HEK293 (cell line): ENCODE measurements around the gene ELL2.

Experiments used
- CTCF ChIA-PET: fragments of 350-600 bp; formaldehyde crosslinking; extraction: SDS; loops from one replicate; lab custom pipeline; 2021; ENCODE audit warnings: antibody characterized with exemption; lab: Yijun Ruan, JAX
- POLR2A ChIA-PET: fragments of 300-600 bp; formaldehyde crosslinking; extraction: SDS; loops from one replicate; lab custom pipeline; 2020; ENCODE audit warnings: antibody characterized with exemption, inconsistent platforms; lab: Yijun Ruan, JAX
- H3K27ac ChIP-seq: fragments of 200-500 bp; sonication (Bioruptor generic); 2 replicates; pipeline ENCODE4 v1.5.1; 2014; ENCODE audit warnings: low read depth, low read length, control low read depth, inconsistent platforms; ENCODE audit errors: extremely low read depth
- H3K36me3 ChIP-seq, 2 experiments: fragments of 200-500 bp in 1 of 2; sonication (Bioruptor generic) in 1 of 2; 1 replicate in 1 of 2; 2 replicates in 1 of 2; pipeline ENCODE4 v1.5.1; 2014 to 2017; ENCODE audit warnings: inconsistent platforms in 2 of 2, low read length in 2 of 2; ENCODE audit not compliant: control insufficient read depth in 2 of 2, insufficient read depth in 1 of 2
- H3K4me1 ChIP-seq: fragments of 200-500 bp; sonication (Bioruptor generic); 2 replicates; pipeline ENCODE4 v1.5.1; 2014; ENCODE audit warnings: mild to moderate bottlenecking, low read length, inconsistent platforms; ENCODE audit not compliant: control insufficient read depth, insufficient read depth
- H3K4me3 ChIP-seq: 2 replicates; pipeline ENCODE4 v1.5.1; 2011; ENCODE audit warnings: low read depth, mild to moderate bottlenecking, control low read depth, low read length, moderate library complexity
- H3K9me3 ChIP-seq: fragments of 200-500 bp; sonication (Bioruptor generic); 2 replicates; pipeline ENCODE4 v1.5.1; 2014; ENCODE audit warnings: low read depth, low read length, inconsistent platforms; ENCODE audit not compliant: control insufficient read depth, insufficient read depth
- GLIS1 ChIP-seq: fragments of 450-650 bp; formaldehyde crosslinking; IDR thresholded peaks from 2 replicates; pipeline ENCODE4 v1.5.1; 2016; ENCODE audit warnings: missing biosample characterization, missing genetic modification characterization
- KLF8 ChIP-seq: fragments of 450-650 bp; formaldehyde crosslinking; IDR thresholded peaks from 2 replicates; pipeline ENCODE4 v1.5.1; 2016; ENCODE audit warnings: missing biosample characterization, missing genetic modification characterization
- SALL2 ChIP-seq: fragments of 450-650 bp; formaldehyde crosslinking; IDR thresholded peaks from 2 replicates; pipeline ENCODE4 v1.5.0; 2017; ENCODE audit warnings: missing biosample characterization, mild to moderate bottlenecking, missing genetic modification characterization, borderline replicate concordance
- SP3 ChIP-seq: fragments of 450-650 bp; formaldehyde crosslinking; IDR thresholded peaks from 2 replicates; pipeline ENCODE4 v1.5.1; 2016; ENCODE audit warnings: missing biosample characterization, missing genetic modification characterization
- YY1 ChIP-seq: fragments of 450-650 bp; formaldehyde crosslinking; IDR thresholded peaks from 2 replicates; pipeline ENCODE4 v1.5.1; 2018; ENCODE audit warnings: missing biosample characterization, missing genetic modification characterization
- ZBTB17 ChIP-seq: fragments of 450-650 bp; formaldehyde crosslinking; IDR thresholded peaks from 2 replicates; pipeline ENCODE4 v1.5.1; 2016; ENCODE audit warnings: missing biosample characterization, missing genetic modification characterization
- ZBTB21 ChIP-seq: fragments of 450-650 bp; formaldehyde crosslinking; IDR thresholded peaks from 2 replicates; pipeline ENCODE4 v1.5.1; 2017; ENCODE audit warnings: missing biosample characterization, missing genetic modification characterization
- ZFHX2 ChIP-seq: fragments of 450-650 bp; formaldehyde crosslinking; conservative IDR thresholded peaks from 2 replicates; pipeline ENCODE4 v1.5.1; 2016; ENCODE audit warnings: missing biosample characterization, missing genetic modification characterization
- ZNF121 ChIP-seq: fragments of 450-650 bp; formaldehyde crosslinking; IDR thresholded peaks from 2 replicates; pipeline ENCODE4 v1.5.1; 2016; ENCODE audit warnings: missing biosample characterization, missing genetic modification characterization
- ZNF223 ChIP-seq: fragments of 450-650 bp; formaldehyde crosslinking; IDR thresholded peaks from 2 replicates; pipeline ENCODE4 v1.5.1; 2016; ENCODE audit warnings: missing biosample characterization, missing genetic modification characterization
- ZNF391 ChIP-seq: fragments of 450-650 bp; formaldehyde crosslinking; IDR thresholded peaks from 2 replicates; pipeline ENCODE4 v1.5.1; 2016; ENCODE audit warnings: low read depth, missing biosample characterization, missing genetic modification characterization, borderline replicate concordance
- ZNF514 ChIP-seq: fragments of 450-650 bp; formaldehyde crosslinking; IDR thresholded peaks from 2 replicates; pipeline ENCODE4 v1.5.1; 2016; ENCODE audit warnings: missing biosample characterization, missing genetic modification characterization
- ZNF529 ChIP-seq: fragments of 450-650 bp; formaldehyde crosslinking; IDR thresholded peaks from 2 replicates; pipeline ENCODE4 v1.5.1; 2017; ENCODE audit warnings: missing genetic modification characterization, missing biosample characterization; ENCODE audit not compliant: insufficient replicate concordance
- ZNF548 ChIP-seq: fragments of 450-650 bp; formaldehyde crosslinking; IDR thresholded peaks from 2 replicates; pipeline ENCODE4 v1.5.1; 2016; ENCODE audit warnings: missing biosample characterization, missing genetic modification characterization
- ZNF558 ChIP-seq: fragments of 450-650 bp; formaldehyde crosslinking; IDR thresholded peaks from 2 replicates; pipeline ENCODE4 v1.5.1; 2016; ENCODE audit warnings: missing biosample characterization, missing genetic modification characterization
- ZNF585B ChIP-seq: fragments of 450-650 bp; formaldehyde crosslinking; IDR thresholded peaks from 2 replicates; pipeline ENCODE4 v1.5.1; 2016; ENCODE audit warnings: missing biosample characterization, missing genetic modification characterization
- ZNF747 ChIP-seq: fragments of 450-650 bp; formaldehyde crosslinking; IDR thresholded peaks from 2 replicates; pipeline ENCODE4 v1.5.1; 2016; ENCODE audit warnings: missing biosample characterization, missing genetic modification characterization
- TF ChIP-seq, protein P1 (sequence below): fragments of 450-650 bp; formaldehyde crosslinking; IDR thresholded peaks from 2 replicates; pipeline ENCODE4 v1.5.1; 2016; ENCODE audit warnings: missing biosample characterization, missing genetic modification characterization, borderline replicate concordance
- TF ChIP-seq, protein P2 (sequence below): fragments of 450-650 bp; formaldehyde crosslinking; IDR thresholded peaks from 2 replicates; pipeline ENCODE4 v1.5.1; 2017; ENCODE audit warnings: missing biosample characterization, mild to moderate bottlenecking, missing genetic modification characterization, moderate library complexity
- TF ChIP-seq, protein P3 (sequence below): sonication (generic); formaldehyde crosslinking; IDR thresholded peaks from 2 replicates; pipeline ENCODE4 v1.8.1; 2022; ENCODE audit warnings: mild to moderate bottlenecking, moderate library complexity, missing genetic modification reagents
- TF ChIP-seq, protein P4 (sequence below): fragments of 450-650 bp; formaldehyde crosslinking; IDR thresholded peaks from 2 replicates; pipeline ENCODE4 v1.5.1; 2017; ENCODE audit warnings: missing biosample characterization, missing genetic modification characterization
- TF ChIP-seq, protein P5 (sequence below): fragments of 450-650 bp; formaldehyde crosslinking; IDR thresholded peaks from 2 replicates; pipeline ENCODE4 v1.5.1; 2016; ENCODE audit warnings: missing biosample characterization, missing genetic modification characterization
- TF ChIP-seq, protein P6 (sequence below): fragments of 450-650 bp; formaldehyde crosslinking; IDR thresholded peaks from 2 replicates; pipeline ENCODE4 v1.5.1; 2017; ENCODE audit warnings: missing biosample characterization, missing genetic modification characterization

Gene ELL2

DNA sequence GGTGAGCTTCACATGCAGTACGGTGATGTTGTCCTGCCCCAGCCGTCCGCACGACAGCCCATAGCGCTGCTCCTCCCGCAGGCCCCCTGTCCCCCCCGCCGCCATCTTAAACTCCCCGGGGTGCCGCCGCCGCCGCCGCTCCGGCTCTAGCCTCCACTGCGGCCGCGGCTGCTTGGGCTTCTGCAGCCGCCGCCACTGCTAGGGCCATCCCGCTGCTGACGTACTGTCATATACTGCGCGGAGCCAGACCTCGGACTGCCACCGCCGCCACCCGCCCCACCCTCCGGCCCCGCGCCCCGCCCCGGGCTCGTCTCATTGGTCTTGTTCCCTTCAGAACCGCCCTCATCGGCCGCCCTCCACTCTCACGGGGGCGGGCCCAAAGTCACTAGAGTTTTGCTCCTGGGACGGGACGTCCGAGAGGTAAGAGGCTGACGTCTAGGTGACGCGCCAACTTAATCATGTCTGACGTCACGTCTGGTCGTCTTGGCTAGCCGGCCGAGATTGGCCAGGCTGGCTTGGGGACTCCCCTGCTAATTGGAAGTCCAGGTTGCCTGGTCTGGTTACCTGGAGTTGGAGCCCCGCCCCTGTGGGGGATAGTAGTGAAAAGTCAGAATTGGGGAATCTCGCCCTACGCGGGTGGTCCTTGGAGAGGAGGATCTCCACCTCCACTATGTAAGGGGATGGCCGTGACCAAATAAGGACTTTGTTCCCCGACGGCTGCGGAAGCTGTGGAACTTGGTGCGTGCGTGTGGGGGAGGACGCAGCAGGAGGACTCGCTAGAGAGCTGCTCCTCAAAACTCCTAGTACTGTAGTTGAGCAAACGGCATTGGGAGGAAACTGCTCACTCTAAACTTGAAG, at the start of gene ELL2:
TSS of gene ELL2 (minus strand) at position 235 of the 858 bp plus-strand sequence. CDS start at position 105, 130 bp downstream.
- CTCF ChIA-PET: interaction anchor here (0.7 to 1.6 kb wide), 6 partner anchors 27 to 375 kb away, joined by 4 to 6 read pairs (median 4); no protein-coding TSS in a partner anchor
- Histone ChIP-seq H3K27ac (peak within 1 kb of the TSS; percentile 93), H3K4me1 (peaks cover 17% of the 10 kb centered on the region), H3K4me3 (peak within 1 kb of the TSS; percentile 70), H3K36me3 (no peaks in the 10 kb centered on the region), H3K9me3 (no peaks in the 10 kb centered on the region)
- POLR2A ChIA-PET: interaction anchor here (0.6 to 1.1 kb wide), 3 partner anchors 44 to 315 kb away, joined by 3 to 5 read pairs (median 3); partner anchors contain the start of gene RFESD
- TF ChIP-seq SP3 (tag by site-specific recombination) (peak; percentile 87), ZBTB17 (tag by site-specific recombination) (peak; percentile 54; the same call in 1 of the 2 replicates), ZNF223 (tag by site-specific recombination) (no peak), SALL2 (tag by site-specific recombination) (no peak), ZNF747 (tag by site-specific recombination) (no peak), ZNF585B (tag by site-specific recombination) (no peak), ZBTB21 (peak; percentile 100), GLIS1 (tag by site-specific recombination) (peak; percentile 95), ZNF558 (tag by site-specific recombination) (no peak), ZNF548 (tag by site-specific recombination) (no peak), ZFHX2 (peak; percentile 66), ZNF529 (no peak), YY1 (tag by site-specific recombination) (peak; percentile 90; the same call in 1 of the 2 replicates), KLF8 (tag by site-specific recombination) (no peak; the same call in 1 of the 2 replicates), ZNF514 (no peak), ZNF391 (tag by site-specific recombination) (no peak), ZNF121 (tag by site-specific recombination) (0 out of 2 replicates have a peak, but pooled peaks have one; percentile 46)
- TF ChIP-seq, protein P1, sequence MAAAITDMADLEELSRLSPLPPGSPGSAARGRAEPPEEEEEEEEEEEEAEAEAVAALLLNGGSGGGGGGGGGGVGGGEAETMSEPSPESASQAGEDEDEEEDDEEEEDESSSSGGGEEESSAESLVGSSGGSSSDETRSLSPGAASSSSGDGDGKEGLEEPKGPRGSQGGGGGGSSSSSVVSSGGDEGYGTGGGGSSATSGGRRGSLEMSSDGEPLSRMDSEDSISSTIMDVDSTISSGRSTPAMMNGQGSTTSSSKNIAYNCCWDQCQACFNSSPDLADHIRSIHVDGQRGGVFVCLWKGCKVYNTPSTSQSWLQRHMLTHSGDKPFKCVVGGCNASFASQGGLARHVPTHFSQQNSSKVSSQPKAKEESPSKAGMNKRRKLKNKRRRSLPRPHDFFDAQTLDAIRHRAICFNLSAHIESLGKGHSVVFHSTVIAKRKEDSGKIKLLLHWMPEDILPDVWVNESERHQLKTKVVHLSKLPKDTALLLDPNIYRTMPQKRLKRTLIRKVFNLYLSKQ (tag by site-specific recombination): no peak
- TF ChIP-seq, protein P2, sequence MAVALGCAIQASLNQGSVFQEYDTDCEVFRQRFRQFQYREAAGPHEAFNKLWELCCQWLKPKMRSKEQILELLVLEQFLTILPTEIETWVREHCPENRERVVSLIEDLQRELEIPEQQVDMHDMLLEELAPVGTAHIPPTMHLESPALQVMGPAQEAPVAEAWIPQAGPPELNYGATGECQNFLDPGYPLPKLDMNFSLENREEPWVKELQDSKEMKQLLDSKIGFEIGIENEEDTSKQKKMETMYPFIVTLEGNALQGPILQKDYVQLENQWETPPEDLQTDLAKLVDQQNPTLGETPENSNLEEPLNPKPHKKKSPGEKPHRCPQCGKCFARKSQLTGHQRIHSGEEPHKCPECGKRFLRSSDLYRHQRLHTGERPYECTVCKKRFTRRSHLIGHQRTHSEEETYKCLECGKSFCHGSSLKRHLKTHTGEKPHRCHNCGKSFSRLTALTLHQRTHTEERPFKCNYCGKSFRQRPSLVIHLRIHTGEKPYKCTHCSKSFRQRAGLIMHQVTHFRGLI (tag by site-specific recombination): peak; percentile 45
- TF ChIP-seq, protein P3, sequence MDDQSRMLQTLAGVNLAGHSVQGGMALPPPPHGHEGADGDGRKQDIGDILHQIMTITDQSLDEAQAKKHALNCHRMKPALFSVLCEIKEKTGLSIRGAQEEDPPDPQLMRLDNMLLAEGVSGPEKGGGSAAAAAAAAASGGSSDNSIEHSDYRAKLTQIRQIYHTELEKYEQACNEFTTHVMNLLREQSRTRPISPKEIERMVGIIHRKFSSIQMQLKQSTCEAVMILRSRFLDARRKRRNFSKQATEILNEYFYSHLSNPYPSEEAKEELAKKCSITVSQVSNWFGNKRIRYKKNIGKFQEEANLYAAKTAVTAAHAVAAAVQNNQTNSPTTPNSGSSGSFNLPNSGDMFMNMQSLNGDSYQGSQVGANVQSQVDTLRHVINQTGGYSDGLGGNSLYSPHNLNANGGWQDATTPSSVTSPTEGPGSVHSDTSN (CRISPR knock-in tag): 0 out of 2 replicates have a peak, but pooled peaks have one; percentile 16
- TF ChIP-seq, protein P4, sequence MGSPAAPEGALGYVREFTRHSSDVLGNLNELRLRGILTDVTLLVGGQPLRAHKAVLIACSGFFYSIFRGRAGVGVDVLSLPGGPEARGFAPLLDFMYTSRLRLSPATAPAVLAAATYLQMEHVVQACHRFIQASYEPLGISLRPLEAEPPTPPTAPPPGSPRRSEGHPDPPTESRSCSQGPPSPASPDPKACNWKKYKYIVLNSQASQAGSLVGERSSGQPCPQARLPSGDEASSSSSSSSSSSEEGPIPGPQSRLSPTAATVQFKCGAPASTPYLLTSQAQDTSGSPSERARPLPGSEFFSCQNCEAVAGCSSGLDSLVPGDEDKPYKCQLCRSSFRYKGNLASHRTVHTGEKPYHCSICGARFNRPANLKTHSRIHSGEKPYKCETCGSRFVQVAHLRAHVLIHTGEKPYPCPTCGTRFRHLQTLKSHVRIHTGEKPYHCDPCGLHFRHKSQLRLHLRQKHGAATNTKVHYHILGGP: no peak
- TF ChIP-seq, protein P5, sequence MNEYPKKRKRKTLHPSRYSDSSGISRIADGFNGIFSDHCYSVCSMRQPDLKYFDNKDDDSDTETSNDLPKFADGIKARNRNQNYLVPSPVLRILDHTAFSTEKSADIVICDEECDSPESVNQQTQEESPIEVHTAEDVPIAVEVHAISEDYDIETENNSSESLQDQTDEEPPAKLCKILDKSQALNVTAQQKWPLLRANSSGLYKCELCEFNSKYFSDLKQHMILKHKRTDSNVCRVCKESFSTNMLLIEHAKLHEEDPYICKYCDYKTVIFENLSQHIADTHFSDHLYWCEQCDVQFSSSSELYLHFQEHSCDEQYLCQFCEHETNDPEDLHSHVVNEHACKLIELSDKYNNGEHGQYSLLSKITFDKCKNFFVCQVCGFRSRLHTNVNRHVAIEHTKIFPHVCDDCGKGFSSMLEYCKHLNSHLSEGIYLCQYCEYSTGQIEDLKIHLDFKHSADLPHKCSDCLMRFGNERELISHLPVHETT: 0 out of 2 replicates have a peak, but pooled peaks have one; percentile 23
- TF ChIP-seq, protein P6, sequence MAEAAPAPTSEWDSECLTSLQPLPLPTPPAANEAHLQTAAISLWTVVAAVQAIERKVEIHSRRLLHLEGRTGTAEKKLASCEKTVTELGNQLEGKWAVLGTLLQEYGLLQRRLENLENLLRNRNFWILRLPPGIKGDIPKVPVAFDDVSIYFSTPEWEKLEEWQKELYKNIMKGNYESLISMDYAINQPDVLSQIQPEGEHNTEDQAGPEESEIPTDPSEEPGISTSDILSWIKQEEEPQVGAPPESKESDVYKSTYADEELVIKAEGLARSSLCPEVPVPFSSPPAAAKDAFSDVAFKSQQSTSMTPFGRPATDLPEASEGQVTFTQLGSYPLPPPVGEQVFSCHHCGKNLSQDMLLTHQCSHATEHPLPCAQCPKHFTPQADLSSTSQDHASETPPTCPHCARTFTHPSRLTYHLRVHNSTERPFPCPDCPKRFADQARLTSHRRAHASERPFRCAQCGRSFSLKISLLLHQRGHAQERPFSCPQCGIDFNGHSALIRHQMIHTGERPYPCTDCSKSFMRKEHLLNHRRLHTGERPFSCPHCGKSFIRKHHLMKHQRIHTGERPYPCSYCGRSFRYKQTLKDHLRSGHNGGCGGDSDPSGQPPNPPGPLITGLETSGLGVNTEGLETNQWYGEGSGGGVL (tag by site-specific recombination): peak; percentile 81
